Measurements from ENCODE around the gene RNASE1. TPM values are rescaled to one million over a fixed set of nuclear protein-coding genes. Genes with fewer than 3 reads are reported as not detected.

Gene RNASE1
- polyA plus RNA-seq, 1 donor from 2014 or later: not detected

DNA sequence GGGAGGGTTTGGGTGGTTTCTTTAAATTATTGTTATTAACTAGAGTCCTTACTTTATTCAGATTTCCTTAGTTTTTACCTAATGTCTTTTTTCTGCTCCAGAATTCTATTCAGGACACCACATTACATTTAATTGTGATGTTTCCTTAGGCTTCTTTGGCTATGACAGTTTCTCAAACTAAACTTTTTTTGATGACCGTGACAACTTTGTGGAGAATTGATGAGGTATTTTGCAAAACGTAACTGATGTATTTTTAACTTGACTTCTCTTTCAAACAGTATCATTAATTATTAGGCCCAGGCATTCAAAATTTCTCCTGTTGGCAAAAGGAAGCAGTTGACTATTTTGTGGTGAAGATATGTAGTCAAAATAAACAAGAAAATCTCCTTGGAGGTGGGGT lies 11.0 kb downstream of the RNASE1 start:
- H2AFZ ChIP-seq (ENCODE audit: low read depth, low read length): no peak overlapping the region
- no peak overlapping the region for H3K4me3 ChIP-seq (ENCODE audit: low read length)
- no peaks in the 10 kb centered on the region for H4K20me1 ChIP-seq (ENCODE audit: insufficient read depth)
- H3K36me3 ChIP-seq (ENCODE audit: insufficient read depth, low read length): no peaks in the 10 kb centered on the region
- H3F3A ChIP-seq (ENCODE audit: insufficient read depth, low read length, poor library complexity, severe bottlenecking): no peaks in the 10 kb centered on the region
- H3K9me2 ChIP-seq (ENCODE audit: insufficient read depth, low read length): no peaks in the 10 kb centered on the region
- H3K9me3 ChIP-seq (ENCODE audit: low read length): no peaks in the 10 kb centered on the region
- TF ChIP-seq, protein P1, sequence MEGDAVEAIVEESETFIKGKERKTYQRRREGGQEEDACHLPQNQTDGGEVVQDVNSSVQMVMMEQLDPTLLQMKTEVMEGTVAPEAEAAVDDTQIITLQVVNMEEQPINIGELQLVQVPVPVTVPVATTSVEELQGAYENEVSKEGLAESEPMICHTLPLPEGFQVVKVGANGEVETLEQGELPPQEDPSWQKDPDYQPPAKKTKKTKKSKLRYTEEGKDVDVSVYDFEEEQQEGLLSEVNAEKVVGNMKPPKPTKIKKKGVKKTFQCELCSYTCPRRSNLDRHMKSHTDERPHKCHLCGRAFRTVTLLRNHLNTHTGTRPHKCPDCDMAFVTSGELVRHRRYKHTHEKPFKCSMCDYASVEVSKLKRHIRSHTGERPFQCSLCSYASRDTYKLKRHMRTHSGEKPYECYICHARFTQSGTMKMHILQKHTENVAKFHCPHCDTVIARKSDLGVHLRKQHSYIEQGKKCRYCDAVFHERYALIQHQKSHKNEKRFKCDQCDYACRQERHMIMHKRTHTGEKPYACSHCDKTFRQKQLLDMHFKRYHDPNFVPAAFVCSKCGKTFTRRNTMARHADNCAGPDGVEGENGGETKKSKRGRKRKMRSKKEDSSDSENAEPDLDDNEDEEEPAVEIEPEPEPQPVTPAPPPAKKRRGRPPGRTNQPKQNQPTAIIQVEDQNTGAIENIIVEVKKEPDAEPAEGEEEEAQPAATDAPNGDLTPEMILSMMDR (IDR thresholded peaks at IDR 0.05; ENCODE audit: poor library complexity, severe bottlenecking): no peak
- TF ChIP-seq, protein P2, sequence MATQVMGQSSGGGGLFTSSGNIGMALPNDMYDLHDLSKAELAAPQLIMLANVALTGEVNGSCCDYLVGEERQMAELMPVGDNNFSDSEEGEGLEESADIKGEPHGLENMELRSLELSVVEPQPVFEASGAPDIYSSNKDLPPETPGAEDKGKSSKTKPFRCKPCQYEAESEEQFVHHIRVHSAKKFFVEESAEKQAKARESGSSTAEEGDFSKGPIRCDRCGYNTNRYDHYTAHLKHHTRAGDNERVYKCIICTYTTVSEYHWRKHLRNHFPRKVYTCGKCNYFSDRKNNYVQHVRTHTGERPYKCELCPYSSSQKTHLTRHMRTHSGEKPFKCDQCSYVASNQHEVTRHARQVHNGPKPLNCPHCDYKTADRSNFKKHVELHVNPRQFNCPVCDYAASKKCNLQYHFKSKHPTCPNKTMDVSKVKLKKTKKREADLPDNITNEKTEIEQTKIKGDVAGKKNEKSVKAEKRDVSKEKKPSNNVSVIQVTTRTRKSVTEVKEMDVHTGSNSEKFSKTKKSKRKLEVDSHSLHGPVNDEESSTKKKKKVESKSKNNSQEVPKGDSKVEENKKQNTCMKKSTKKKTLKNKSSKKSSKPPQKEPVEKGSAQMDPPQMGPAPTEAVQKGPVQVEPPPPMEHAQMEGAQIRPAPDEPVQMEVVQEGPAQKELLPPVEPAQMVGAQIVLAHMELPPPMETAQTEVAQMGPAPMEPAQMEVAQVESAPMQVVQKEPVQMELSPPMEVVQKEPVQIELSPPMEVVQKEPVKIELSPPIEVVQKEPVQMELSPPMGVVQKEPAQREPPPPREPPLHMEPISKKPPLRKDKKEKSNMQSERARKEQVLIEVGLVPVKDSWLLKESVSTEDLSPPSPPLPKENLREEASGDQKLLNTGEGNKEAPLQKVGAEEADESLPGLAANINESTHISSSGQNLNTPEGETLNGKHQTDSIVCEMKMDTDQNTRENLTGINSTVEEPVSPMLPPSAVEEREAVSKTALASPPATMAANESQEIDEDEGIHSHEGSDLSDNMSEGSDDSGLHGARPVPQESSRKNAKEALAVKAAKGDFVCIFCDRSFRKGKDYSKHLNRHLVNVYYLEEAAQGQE (IDR thresholded peaks at IDR 0.05; ENCODE audit: borderline replicate concordance): no peak
- no peak for TF ChIP-seq EZH2 (IDR thresholded peaks at IDR 0.05; ENCODE audit: borderline replicate concordance, insufficient read depth, low read length, poor library complexity, severe bottlenecking)
- no peak for TF ChIP-seq SMC3 (conservative IDR thresholded peaks at IDR 0.05; ENCODE audit: poor library complexity)
- TF ChIP-seq EP300 (conservative IDR thresholded peaks at IDR 0.05; ENCODE audit: poor library complexity, severe bottlenecking): no peak
- no peak for TF ChIP-seq TAF1 (IDR thresholded peaks at IDR 0.05; ENCODE audit: low read depth)
- TF ChIP-seq RAD21 (conservative IDR thresholded peaks at IDR 0.05): no peak
- no peak for TF ChIP-seq MXI1 (conservative IDR thresholded peaks at IDR 0.05; ENCODE audit: poor library complexity, severe bottlenecking)
- no peak for TF ChIP-seq POLR2AphosphoS5 (IDR thresholded peaks at IDR 0.05)
- H3K4me2 ChIP-seq (ENCODE audit: low read length): no peak overlapping the region
- no peak overlapping the region for H3K27ac ChIP-seq (ENCODE audit: low read length)
- H3K27me3 ChIP-seq (ENCODE audit: insufficient read depth, low read depth, low read length): no peaks in the 10 kb centered on the region
- no peaks in the 10 kb centered on the region for H3K79me2 ChIP-seq (replicated peaks; ENCODE audit: insufficient read depth, low read length)
- H3K9ac ChIP-seq (ENCODE audit: low read length): no peak overlapping the region

DNA sequence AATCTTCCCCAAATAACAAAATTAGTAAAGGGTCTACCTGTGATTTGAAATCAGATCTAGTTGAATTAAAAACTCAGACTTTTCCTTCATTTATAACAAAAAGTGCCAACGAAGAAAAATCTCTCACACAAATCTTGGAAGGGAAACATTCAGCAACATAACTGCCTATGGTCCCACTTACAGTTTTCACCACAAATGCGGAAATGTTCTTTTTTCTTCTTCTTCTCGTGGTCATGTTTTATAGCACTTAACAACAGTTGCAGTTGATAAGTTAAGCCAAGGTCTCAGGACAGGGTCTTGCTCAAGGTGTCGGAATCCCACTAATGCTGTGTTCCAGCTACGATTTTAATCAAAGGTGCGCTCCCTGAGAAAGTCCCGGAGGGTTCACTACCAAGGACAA lies 11.5 kb downstream of the RNASE1 start:
- H3K27ac ChIP-seq (ENCODE audit: low read length): no peak overlapping the region
- no peak for TF ChIP-seq EZH2 (IDR thresholded peaks at IDR 0.05; ENCODE audit: borderline replicate concordance, insufficient read depth, low read length, poor library complexity, severe bottlenecking)
- TF ChIP-seq, protein P2 (IDR thresholded peaks at IDR 0.05; ENCODE audit: borderline replicate concordance): no peak
- no peak for TF ChIP-seq SMC3 (conservative IDR thresholded peaks at IDR 0.05; ENCODE audit: poor library complexity)
- TF ChIP-seq RAD21 (conservative IDR thresholded peaks at IDR 0.05): no peak
- TF ChIP-seq POLR2AphosphoS5 (IDR thresholded peaks at IDR 0.05): no peak
- no peak for TF ChIP-seq TAF1 (IDR thresholded peaks at IDR 0.05; ENCODE audit: low read depth)
- TF ChIP-seq, protein P1 (IDR thresholded peaks at IDR 0.05; ENCODE audit: poor library complexity, severe bottlenecking): no peak
- no peak for TF ChIP-seq EP300 (conservative IDR thresholded peaks at IDR 0.05; ENCODE audit: poor library complexity, severe bottlenecking)
- TF ChIP-seq MXI1 (conservative IDR thresholded peaks at IDR 0.05; ENCODE audit: poor library complexity, severe bottlenecking): no peak

More for the DNA sequence above, 11.5 kb downstream of the RNASE1 start:
- Histone ChIP-seq H3K4me2 (ENCODE audit: low read length) (no peak overlapping the region), H2AFZ (ENCODE audit: low read depth, low read length) (no peak overlapping the region), H4K20me1 (ENCODE audit: insufficient read depth) (no peaks in the 10 kb centered on the region), H3K27me3 (ENCODE audit: insufficient read depth, low read depth, low read length) (no peaks in the 10 kb centered on the region), H3K9me3 (ENCODE audit: low read length) (no peaks in the 10 kb centered on the region), H3F3A (ENCODE audit: insufficient read depth, low read length, poor library complexity, severe bottlenecking) (no peaks in the 10 kb centered on the region), H3K9me2 (ENCODE audit: insufficient read depth, low read length) (no peaks in the 10 kb centered on the region), H3K36me3 (ENCODE audit: insufficient read depth, low read length) (no peaks in the 10 kb centered on the region), H3K79me2 (replicated peaks; ENCODE audit: insufficient read depth, low read length) (no peaks in the 10 kb centered on the region), H3K4me3 (ENCODE audit: low read length) (no peak overlapping the region), H3K9ac (ENCODE audit: low read length) (no peak overlapping the region)

Measured in neural cell (in vitro differentiated cells).